Peyer's patch (tissue), 4 donors: Measurements from ENCODE around the gene CD47.

ENCODE experiments used
- POLR2A ChIP-seq, 2 donors: fragments of 450-650 bp; IDR thresholded peaks; one replicate each; pipeline ENCODE4 v1.5.1; 2017; ENCODE audit warnings: antibody characterized with exemption in 2 of 2, mild to moderate bottlenecking in 2 of 2, moderate library complexity in 2 of 2
- TF ChIP-seq, protein P1 (sequence below), 6 experiments: fragments of 450-650 bp in 4 of 6; fragments of 200-600 bp in 2 of 6; sonication (generic) in 1 of 6; IDR thresholded peaks; one replicate each; pipeline ENCODE4 v1.5.1; 2017 to 2019; ENCODE audit warnings: antibody characterized with exemption in 6 of 6, mild to moderate bottlenecking in 3 of 6, moderate library complexity in 1 of 6

DNA sequence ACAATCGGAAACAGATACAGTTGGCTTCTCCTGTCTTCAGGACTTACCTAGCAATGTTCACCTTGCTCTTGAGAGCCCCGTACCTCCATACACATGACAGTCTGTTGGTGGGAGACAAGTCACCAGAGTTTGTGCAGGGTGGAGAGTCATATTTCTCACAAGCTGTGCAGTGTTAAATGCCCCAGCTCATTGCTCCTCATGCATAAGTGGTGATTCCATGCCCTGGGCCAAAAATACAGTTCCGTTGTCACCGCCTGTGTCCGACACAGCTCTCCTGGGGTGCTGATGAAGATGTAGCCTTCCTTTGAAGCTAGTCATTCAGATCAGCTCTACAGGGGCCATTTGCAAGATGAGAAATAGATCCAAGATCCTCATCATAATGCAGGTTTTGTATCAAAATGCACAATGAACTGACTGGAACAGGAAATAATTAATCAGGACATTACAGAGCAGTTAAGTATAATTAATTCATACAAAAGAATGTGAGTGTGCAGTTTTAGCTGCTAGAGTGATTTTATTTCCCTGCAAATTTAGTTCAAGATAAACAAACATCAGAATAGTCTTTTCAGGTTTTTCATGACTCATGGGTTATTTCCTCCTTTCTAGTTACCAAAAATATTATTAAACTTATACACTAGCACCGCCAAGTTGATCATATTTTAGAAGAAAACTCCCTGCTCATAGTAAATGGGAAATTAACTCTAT is 66.5 kb downstream of the CD47 start:
- TF ChIP-seq, protein P1, sequence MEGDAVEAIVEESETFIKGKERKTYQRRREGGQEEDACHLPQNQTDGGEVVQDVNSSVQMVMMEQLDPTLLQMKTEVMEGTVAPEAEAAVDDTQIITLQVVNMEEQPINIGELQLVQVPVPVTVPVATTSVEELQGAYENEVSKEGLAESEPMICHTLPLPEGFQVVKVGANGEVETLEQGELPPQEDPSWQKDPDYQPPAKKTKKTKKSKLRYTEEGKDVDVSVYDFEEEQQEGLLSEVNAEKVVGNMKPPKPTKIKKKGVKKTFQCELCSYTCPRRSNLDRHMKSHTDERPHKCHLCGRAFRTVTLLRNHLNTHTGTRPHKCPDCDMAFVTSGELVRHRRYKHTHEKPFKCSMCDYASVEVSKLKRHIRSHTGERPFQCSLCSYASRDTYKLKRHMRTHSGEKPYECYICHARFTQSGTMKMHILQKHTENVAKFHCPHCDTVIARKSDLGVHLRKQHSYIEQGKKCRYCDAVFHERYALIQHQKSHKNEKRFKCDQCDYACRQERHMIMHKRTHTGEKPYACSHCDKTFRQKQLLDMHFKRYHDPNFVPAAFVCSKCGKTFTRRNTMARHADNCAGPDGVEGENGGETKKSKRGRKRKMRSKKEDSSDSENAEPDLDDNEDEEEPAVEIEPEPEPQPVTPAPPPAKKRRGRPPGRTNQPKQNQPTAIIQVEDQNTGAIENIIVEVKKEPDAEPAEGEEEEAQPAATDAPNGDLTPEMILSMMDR (IDR thresholded peaks at IDR 0.05) = no peak
- TF ChIP-seq POLR2A (IDR thresholded peaks at IDR 0.05) = no peak
